Activated naive CD4-positive, alpha-beta T cell treated with anti-CD3 and anti-CD28 coated beads, Interleukin-2, amount 10 ng/mL, durations not matched to agents 7 days and 5 days (primary cell): ENCODE results near the gene RASAL2.
"Not testable (repeated sequence)": the region's sequence is repeated elsewhere in the genome, so short reads cannot be mapped to it uniquely, and the experiment has no call there.

Experiments used
- CTCF ChIA-PET: fragments of 350-600 bp; sonication (Branson Sonifier 250); formaldehyde crosslinking; loops from one replicate; lab custom pipeline; 2021; ENCODE audit warnings: antibody characterized with exemption; lab: Charles Lee
- DNase-seq: peaks from one replicate; pipeline ENCODE4 v3.0.0-alpha.2; 2020
- H3K27ac Mint-ChIP-seq: one replicate; pipeline ENCODE4 v1.8.0; 2021; ENCODE audit warnings: mild to moderate bottlenecking, moderate library complexity, mixed read lengths
- H3K27me3 Mint-ChIP-seq: one replicate; pipeline ENCODE4 v1.8.0; 2021; ENCODE audit warnings: mild to moderate bottlenecking, mixed read lengths
- H3K36me3 Mint-ChIP-seq: one replicate; pipeline ENCODE4 v1.8.0; 2021; ENCODE audit warnings: mixed read lengths
- H3K4me1 Mint-ChIP-seq: one replicate; pipeline ENCODE4 v1.8.0; 2021; ENCODE audit warnings: mixed read lengths
- H3K4me3 Mint-ChIP-seq: one replicate; pipeline ENCODE4 v1.8.0; 2021; ENCODE audit warnings: mild to moderate bottlenecking, moderate library complexity, mixed read lengths
- H3K9me3 Mint-ChIP-seq: one replicate; pipeline ENCODE4 v1.8.0; 2021; ENCODE audit warnings: mixed read lengths

RASAL2 gene

DNA sequence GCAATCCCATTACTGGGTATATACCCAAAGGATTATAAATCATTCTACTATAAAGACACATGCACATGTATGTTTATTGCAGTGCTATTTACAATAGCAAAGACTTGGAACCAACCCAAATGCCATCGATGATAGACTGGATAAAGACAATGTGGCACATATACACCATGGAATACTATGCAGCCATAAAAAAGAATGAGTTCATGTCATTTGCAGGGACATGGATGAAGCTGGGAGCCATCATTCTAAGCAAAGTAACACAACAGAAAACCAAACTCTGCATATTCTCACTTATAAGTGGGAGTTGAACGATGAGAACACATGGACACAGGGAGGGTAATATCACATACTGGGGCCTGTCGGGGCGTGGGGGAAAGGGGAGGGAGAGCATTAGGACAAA is 2.5 kb upstream of the RASAL2 start:
- DNase-seq, H3K4me1 Mint-ChIP-seq, H3K4me3 Mint-ChIP-seq, H3K9me3 Mint-ChIP-seq, H3K36me3 Mint-ChIP-seq, H3K27ac Mint-ChIP-seq, CTCF ChIA-PET: not testable (repeated sequence)
- H3K27me3 Mint-ChIP-seq, result peaks cover 32% of the 10 kb centered on the region

DNA sequence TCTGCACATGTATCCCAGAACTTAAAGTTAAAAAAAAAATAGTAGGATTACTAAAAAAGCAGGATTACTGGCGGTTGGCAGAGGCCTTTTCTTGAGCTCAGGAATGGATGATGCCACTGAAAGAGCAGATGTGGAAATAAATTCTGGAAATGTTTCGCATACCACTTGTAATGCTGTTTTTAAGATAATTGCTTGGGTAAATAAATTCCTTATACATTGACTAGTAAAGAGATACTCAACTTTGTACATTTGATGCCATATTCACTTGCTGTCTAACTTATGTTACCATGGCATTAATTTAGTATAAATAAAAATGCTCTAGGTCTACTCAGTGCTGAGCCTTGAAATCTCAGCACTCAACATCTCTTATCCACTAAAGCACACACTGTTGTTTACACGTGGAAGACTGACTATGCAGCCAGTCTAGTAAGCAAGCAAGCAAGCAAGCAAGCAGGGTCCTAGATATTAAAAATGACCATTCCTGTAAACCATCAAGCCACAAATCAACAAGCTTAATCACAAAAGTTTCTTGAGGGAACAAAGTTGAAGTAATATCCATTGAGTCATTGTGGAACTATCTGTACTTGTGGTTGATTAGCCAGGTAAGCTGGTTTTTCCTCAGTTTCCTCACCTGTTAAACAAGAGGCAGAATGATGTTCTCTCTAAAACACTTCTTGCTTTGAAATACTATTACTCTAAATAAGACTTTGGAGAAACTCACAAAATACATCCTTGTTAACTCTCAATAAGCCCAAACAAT is 1.7 kb upstream of the RASAL2 start:
- H3K27ac Mint-ChIP-seq, result peak overlapping the region; percentile 28
- peaks cover 6% of the 10 kb centered on the region for H3K36me3 Mint-ChIP-seq
- no peak for DNase-seq
- no peak overlapping the region for H3K4me3 Mint-ChIP-seq
- peaks cover 32% of the 10 kb centered on the region for H3K27me3 Mint-ChIP-seq
- CTCF ChIA-PET, result no interaction called here
- H3K4me1 Mint-ChIP-seq, result peaks cover 7% of the 10 kb centered on the region
- peaks cover 4% of the 10 kb centered on the region for H3K9me3 Mint-ChIP-seq

DNA sequence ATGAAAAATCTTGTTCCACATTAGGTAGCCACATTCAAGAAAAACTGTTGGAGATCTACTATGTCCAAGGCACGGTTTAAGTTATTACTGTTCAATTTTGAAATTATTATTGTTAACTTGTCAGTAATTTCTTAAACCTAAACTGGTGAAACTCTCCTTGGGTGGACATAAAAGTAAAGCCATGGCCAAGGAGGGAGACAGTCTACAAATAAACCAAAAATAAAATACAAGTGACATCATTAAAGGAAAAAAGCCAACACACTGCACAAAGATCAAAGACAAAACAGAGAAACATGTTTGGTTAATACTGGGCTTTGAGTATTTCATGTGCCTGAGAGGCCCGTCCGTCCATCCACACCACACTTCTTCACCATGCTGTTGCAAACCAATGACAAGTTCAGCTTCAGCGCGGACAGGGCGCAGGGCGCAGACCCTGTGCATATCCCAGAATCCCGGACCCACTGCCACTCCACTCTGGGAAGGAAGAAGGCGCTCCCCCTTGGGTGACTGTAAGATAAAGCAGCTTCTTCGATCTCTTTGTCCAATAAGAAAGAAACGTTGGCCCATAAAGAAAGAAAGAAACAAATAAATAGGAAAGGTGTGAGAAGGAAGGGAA is 918 bp upstream of the RASAL2 start:
- peaks cover 2% of the 10 kb centered on the region for H3K9me3 Mint-ChIP-seq
- peak overlapping the region; percentile 54 for H3K4me3 Mint-ChIP-seq
- DNase-seq, result no peak
- no peak overlapping the region for H3K27ac Mint-ChIP-seq
- H3K27me3 Mint-ChIP-seq, result peaks cover 32% of the 10 kb centered on the region
- CTCF ChIA-PET, result no interaction called here
- peaks cover 6% of the 10 kb centered on the region for H3K36me3 Mint-ChIP-seq
- peaks cover 7% of the 10 kb centered on the region for H3K4me1 Mint-ChIP-seq

DNA sequence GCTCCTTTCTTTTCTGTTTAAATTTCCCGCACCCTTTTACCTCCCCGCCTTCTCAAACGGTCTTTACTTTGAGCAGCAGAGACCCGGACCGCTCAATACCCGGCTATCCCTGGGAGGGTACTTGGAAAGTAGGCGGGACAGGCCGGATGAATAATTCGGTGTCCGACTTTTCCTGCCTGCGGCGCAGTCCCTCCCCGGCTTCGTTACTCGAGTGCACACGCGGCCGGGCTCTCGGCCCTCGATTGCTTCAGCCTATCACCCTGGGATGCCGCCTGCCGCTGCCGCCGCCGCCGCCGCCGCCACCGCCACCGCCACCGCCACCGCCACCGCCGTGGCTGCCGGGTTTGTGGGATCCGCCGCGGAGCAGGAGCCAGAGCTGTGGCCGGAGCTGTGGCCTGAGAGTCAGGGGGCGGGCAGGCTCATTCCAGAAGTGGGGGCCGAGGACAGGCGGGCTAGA is 382 bp upstream of the RASAL2 start:
- Mint-ChIP-seq H3K36me3 (peaks cover 6% of the 10 kb centered on the region), H3K27me3 (peaks cover 32% of the 10 kb centered on the region), H3K4me1 (peaks cover 7% of the 10 kb centered on the region), H3K4me3 (peak overlapping the region; percentile 54), H3K9me3 (peaks cover 2% of the 10 kb centered on the region), H3K27ac (no peak overlapping the region)
- peak; percentile 41 for DNase-seq
- CTCF ChIA-PET, result no interaction called here

DNA sequence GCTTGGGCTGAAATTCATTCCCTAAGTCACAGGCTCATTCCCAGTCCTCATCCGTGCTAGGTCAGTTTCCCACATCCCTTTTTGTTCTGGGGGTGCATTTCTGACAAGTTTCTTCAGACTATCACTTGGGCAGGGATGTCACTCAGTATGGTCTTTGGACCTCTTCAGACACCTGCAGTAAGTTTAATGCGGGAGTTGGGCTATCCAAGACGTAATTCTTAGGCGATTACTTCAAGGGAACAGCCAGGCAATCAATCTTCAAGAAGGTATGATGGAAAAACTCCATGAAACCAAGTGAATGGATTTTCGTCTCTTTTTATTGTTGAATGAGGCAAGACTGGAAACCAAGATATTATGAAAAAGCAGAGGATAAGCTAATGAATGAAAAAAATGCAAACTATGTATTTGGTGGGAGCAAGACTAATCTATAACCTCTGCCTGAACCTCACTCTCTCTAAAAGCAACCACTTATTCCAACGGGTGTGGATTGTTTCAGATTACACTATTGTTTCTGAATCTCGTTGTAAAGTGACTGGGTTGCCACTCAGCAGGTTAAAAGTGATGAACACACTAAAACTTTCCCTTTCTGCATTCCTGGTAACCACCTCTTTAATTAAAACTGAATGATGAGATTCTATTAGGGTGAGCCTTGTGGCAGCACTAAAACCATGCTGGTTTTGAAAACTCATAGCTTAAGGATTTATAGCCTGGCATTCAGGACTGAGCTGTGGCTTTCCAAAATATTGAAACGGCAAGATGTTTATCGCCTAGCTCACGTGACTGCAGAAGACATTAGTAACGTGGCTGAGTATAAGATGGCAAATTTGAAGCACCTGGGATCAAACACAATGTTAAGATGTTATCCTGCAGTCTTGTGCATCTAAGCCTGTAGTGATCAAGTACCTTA is 1.1 kb downstream of the RASAL2 start:
- peaks cover 7% of the 10 kb centered on the region for H3K4me1 Mint-ChIP-seq
- peaks cover 32% of the 10 kb centered on the region for H3K27me3 Mint-ChIP-seq
- H3K9me3 Mint-ChIP-seq, result peaks cover 2% of the 10 kb centered on the region
- no peak for DNase-seq
- H3K27ac Mint-ChIP-seq, result no peak overlapping the region
- no peak overlapping the region for H3K4me3 Mint-ChIP-seq
- CTCF ChIA-PET, result no interaction called here
- peaks cover 6% of the 10 kb centered on the region for H3K36me3 Mint-ChIP-seq

DNA sequence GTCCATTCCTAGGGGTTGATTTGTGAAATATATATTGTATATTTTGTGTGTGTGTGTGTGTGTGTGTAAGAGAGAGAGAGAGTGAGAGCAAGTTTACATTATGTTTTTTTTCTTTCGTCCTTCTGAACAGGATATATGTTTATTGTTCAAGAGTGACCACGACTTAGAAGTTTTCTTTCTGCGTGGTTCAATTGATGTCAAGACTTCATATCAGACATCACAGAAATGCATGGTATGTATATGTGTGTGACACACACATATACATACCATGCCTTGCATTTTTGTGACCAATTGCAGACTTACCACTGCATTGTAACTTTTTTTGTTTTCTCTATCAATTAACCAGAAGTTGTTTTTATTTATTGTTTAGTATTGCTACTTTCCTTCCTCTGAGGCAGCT is 2.5 kb downstream of the RASAL2 start:
- peaks cover 2% of the 10 kb centered on the region for H3K9me3 Mint-ChIP-seq
- CTCF ChIA-PET, result no interaction called here
- H3K27ac Mint-ChIP-seq, result no peak overlapping the region
- H3K27me3 Mint-ChIP-seq, result peaks cover 32% of the 10 kb centered on the region
- peaks cover 6% of the 10 kb centered on the region for H3K36me3 Mint-ChIP-seq
- peaks cover 7% of the 10 kb centered on the region for H3K4me1 Mint-ChIP-seq
- DNase-seq, result no peak
- no peak overlapping the region for H3K4me3 Mint-ChIP-seq

DNA sequence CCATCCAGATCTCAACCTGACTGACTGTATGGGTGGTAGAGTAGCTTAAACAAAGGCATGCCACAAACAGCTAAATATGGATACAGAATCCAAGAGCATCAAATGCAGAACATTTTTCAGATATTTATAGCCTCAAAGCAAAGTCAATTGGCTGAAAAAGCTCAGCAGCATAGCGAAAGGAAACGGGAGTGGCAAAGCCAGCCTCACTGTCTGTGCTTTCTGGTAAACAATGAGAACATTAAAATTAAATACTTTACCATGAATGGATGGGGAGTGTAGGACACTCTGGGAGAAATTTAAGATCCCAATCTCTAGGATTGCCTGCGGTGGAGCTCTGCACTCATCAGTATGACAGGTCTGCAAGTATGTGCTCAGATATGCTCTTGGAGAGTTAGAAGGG is 4.4 kb downstream of the RASAL2 start:
- H3K4me3 Mint-ChIP-seq, result no peak overlapping the region
- DNase-seq, result no peak
- H3K9me3 Mint-ChIP-seq, result no peaks in the 10 kb centered on the region
- H3K4me1 Mint-ChIP-seq, result peaks cover 2% of the 10 kb centered on the region
- H3K27me3 Mint-ChIP-seq, result peaks cover 27% of the 10 kb centered on the region
- CTCF ChIA-PET, result no interaction called here
- no peak overlapping the region for H3K27ac Mint-ChIP-seq
- peaks cover 3% of the 10 kb centered on the region for H3K36me3 Mint-ChIP-seq

DNA sequence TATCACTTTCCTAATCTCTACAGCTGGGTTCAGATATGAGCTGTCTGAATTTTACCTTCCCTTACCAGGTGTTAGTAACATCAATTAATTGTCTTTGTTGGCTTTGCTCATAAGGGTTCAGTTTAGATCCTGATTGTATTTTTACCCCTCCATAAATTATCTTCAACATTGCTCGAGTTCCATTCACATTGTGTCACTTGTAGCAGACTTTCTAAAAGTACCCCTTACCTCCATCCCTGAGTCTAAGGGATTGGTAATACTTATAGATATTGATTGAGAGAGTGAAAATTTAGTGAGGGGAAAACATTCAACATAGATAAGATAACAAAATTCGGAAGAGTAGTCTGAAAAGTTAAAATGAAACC is 7.3 kb downstream of the RASAL2 start:
- no peak for DNase-seq
- Mint-ChIP-seq H3K4me3 (no peak overlapping the region), H3K36me3 (no peaks in the 10 kb centered on the region), H3K27ac (no peak overlapping the region), H3K27me3 (no peaks in the 10 kb centered on the region), H3K9me3 (no peaks in the 10 kb centered on the region), H3K4me1 (no peaks in the 10 kb centered on the region)
- CTCF ChIA-PET, result no interaction called here

DNA sequence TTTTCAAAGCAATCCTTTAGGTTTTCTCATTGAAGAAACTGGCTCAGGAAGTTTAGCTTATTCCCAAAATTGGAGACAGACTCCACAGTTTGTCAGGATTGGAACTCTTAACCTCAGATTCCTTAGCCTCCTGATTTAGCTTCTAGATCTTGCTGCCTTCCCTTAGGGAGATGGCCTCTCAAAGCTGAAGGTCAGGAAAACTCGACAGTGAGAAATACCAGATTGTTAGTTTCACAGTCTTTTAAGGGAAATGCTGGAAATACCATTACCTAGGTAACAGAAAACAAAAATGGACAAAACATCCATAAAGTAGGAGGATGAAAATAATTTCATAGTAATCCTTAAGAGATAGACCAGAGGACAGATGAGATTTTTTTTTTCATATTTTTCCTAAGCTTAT is 7.8 kb downstream of the RASAL2 start:
- CTCF ChIA-PET, result no interaction called here
- H3K36me3 Mint-ChIP-seq, result no peaks in the 10 kb centered on the region

DNA sequence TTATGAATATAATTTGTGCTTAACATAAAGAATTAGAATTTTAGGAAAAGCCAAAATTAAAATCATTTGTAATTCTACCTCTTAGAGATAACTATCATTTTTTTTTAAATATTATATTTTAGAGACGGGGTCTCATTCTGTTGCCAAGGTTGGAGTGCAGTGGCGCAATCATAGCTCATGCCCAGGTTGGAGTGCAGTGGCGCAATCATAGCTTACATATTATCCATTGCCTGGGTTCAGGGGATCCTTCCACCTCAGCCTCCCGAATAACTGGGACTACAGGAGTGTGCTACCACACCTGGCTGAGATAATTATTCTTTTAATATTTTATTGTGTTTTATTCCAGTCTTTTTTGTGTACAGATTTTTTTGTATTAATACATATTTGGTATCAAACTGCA is 8.3 kb downstream of the RASAL2 start:
- no peak for DNase-seq
- Mint-ChIP-seq H3K9me3 (no peaks in the 10 kb centered on the region), H3K36me3 (no peaks in the 10 kb centered on the region), H3K4me3 (no peak overlapping the region), H3K27ac (no peak overlapping the region), H3K27me3 (no peaks in the 10 kb centered on the region), H3K4me1 (no peaks in the 10 kb centered on the region)
- CTCF ChIA-PET, result no interaction called here

More for the DNA sequence above, 7.8 kb downstream of the RASAL2 start:
- no peak for DNase-seq
- H3K4me3 Mint-ChIP-seq, result no peak overlapping the region
- no peak overlapping the region for H3K27ac Mint-ChIP-seq
- H3K27me3 Mint-ChIP-seq, result no peaks in the 10 kb centered on the region
- no peaks in the 10 kb centered on the region for H3K9me3 Mint-ChIP-seq
- no peaks in the 10 kb centered on the region for H3K4me1 Mint-ChIP-seq

DNA sequence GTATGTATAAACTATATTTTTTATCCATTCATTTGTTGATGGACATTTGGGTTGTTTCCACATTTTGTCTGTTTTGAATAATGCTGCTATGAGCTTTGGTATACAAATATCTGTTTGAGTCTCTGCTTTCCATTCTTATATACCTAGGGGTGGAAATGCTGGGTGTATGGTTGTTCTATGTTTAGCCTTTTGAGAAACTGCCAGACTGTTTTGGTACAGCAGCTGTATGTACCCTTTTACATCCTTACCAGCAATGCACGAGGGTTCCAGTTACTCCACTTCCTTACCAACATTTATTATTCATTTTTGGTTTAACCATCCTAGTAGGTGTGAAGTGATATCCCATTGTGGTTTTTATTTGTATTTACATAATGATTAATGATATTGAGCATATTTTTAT is 13.9 kb downstream of the RASAL2 start:
- no peaks in the 10 kb centered on the region for H3K36me3 Mint-ChIP-seq
- no peaks in the 10 kb centered on the region for H3K4me1 Mint-ChIP-seq
- no peaks in the 10 kb centered on the region for H3K9me3 Mint-ChIP-seq
- DNase-seq, result no peak
- no peaks in the 10 kb centered on the region for H3K27me3 Mint-ChIP-seq
- H3K27ac Mint-ChIP-seq, result no peak overlapping the region
- no peak overlapping the region for H3K4me3 Mint-ChIP-seq
- CTCF ChIA-PET, result no interaction called here

DNA sequence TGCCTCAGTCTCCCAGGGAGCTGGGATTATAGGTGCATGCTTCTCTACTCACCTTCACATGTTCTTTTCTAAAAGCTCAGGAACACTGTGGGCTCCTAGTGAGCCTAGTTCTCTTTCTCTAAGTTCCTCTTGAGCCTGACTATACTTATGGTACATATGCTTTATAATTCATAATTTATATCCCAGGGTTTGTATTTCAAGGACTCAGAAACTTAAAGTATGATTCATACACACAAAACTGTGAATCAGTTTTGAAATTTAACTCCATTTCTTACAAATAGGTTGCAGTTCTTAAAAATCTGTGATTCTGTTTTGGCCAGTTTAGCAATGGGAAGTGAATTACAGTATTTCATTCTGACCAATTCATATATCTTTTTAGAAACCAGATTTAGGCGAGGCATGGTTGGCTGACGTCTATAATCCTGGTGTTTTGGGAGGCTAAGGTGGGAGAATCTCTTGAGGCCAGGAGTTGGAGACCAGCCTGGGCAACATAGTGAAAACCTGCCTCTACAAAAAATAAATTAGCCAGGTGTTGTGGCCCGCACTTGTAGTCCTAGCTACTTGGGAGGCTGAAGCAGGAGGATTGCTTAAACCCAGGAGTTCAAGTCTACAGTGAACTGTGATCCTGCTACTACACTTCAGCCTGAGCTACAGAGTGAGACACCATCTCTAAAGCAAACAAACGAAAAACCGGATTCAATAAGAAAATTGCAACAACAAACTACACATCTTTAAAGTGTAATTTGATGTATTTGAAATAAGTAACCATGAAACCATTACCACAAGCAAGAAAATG is 15.6 kb downstream of the RASAL2 start:
- Mint-ChIP-seq H3K27me3 (no peaks in the 10 kb centered on the region), H3K36me3 (no peaks in the 10 kb centered on the region), H3K4me1 (no peaks in the 10 kb centered on the region), H3K4me3 (no peak overlapping the region), H3K9me3 (no peaks in the 10 kb centered on the region), H3K27ac (no peak overlapping the region)
- CTCF ChIA-PET, result interaction anchor here (0.7 kb wide), 1 partner anchor 8 kb away, joined by 3 read pairs; no protein-coding TSS in a partner anchor
- no peak for DNase-seq

DNA sequence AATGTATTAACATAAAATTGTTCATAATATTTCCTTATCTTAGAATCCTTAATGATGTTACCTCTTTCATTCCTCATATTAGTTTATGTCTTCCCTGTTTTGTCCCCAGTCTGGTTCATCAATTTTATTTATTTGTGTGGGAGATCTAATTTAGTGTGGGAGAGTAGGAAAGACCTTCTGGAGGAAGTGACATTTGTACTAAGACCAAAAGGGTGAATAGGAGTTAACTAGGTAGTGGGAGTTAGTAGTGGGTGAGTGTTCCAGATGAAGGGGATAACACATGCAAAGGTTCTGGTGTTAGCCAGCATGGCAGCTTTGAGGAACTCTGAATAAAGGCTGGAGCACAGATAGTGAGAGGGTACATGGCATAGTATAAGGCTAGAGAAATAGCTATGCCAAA is 21.4 kb downstream of the RASAL2 start:
- Mint-ChIP-seq H3K4me3 (no peak overlapping the region), H3K27ac (no peak overlapping the region), H3K4me1 (no peaks in the 10 kb centered on the region), H3K9me3 (no peaks in the 10 kb centered on the region), H3K27me3 (no peaks in the 10 kb centered on the region), H3K36me3 (no peaks in the 10 kb centered on the region)
- no peak for DNase-seq
- CTCF ChIA-PET, result no interaction called here

DNA sequence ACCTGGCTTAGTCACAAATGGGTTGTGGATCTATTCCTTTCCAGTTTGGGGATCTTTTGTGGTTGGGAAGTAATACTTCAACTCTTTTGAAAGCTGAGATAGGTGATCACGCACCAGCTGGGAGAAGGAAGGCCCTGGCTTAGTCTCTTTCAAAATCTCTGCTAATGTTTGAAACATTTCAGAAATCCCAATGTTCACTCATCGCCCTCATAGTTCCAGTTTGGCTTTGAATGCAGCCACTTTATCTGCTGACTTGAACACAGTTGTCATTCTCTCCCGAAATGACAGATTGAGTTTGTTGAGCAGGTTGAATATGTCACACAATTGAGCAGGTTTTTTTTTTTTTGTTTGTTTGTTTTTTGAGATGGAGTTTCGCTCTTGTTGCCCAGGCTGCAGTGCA is 24.6 kb downstream of the RASAL2 start:
- H3K36me3 Mint-ChIP-seq, result no peaks in the 10 kb centered on the region
- H3K4me1 Mint-ChIP-seq, result no peaks in the 10 kb centered on the region
- CTCF ChIA-PET, result no interaction called here
- no peak overlapping the region for H3K4me3 Mint-ChIP-seq
- H3K27me3 Mint-ChIP-seq, result no peaks in the 10 kb centered on the region
- H3K9me3 Mint-ChIP-seq, result no peaks in the 10 kb centered on the region
- H3K27ac Mint-ChIP-seq, result no peak overlapping the region
- no peak for DNase-seq
